Upper lobe of left lung (tissue), 4 donors: ENCODE results near the gene NSA2.

Source experiments
- EP300 ChIP-seq, 4 donors: sonication (generic); formaldehyde crosslinking; IDR thresholded peaks; one replicate each; pipeline ENCODE4 v1.5.1; 2017; ENCODE audit warnings: antibody characterized with exemption in 4 of 4, control low read depth in 2 of 4
- POLR2A ChIP-seq, 4 donors: fragments of 450-650 bp; IDR thresholded peaks; one replicate each; pipeline ENCODE4 v1.5.1; 2016 to 2017; ENCODE audit warnings: antibody characterized with exemption in 4 of 4, mild to moderate bottlenecking in 2 of 4
- TF ChIP-seq, protein P1 (sequence below), 6 experiments: fragments of 450-650 bp in 4 of 6; fragments of 200-600 bp in 2 of 6; sonication (generic) in 2 of 6; IDR thresholded peaks; one replicate each; pipeline ENCODE4 v1.5.1; 2016 to 2019; ENCODE audit warnings: antibody characterized with exemption in 6 of 6

DNA sequence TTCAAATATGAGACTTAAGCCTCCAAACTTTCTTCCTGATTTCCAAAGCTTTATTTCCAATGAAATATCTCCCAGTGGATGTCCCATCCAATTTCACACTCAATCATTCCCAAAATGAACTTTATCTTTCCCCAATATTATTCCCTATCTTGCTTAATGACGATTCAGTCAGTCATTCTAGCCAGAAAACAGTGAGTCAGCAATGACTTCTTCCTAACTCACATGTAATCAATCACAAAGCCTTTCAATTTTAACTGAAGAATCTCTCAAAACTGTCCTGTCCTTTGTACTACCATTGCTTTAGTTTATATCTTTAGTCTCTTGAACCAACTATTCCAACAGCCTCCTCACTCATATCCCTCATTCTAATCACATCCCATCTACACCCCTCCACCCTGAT, 34.9 kb downstream of the NSA2 start:
- TF ChIP-seq, protein P1, sequence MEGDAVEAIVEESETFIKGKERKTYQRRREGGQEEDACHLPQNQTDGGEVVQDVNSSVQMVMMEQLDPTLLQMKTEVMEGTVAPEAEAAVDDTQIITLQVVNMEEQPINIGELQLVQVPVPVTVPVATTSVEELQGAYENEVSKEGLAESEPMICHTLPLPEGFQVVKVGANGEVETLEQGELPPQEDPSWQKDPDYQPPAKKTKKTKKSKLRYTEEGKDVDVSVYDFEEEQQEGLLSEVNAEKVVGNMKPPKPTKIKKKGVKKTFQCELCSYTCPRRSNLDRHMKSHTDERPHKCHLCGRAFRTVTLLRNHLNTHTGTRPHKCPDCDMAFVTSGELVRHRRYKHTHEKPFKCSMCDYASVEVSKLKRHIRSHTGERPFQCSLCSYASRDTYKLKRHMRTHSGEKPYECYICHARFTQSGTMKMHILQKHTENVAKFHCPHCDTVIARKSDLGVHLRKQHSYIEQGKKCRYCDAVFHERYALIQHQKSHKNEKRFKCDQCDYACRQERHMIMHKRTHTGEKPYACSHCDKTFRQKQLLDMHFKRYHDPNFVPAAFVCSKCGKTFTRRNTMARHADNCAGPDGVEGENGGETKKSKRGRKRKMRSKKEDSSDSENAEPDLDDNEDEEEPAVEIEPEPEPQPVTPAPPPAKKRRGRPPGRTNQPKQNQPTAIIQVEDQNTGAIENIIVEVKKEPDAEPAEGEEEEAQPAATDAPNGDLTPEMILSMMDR (IDR thresholded peaks at IDR 0.05), result no peak
- TF ChIP-seq POLR2A (IDR thresholded peaks at IDR 0.05) (no peak), EP300 (IDR thresholded peaks at IDR 0.05) (no peak)
